Liver (tissue), 3 donors: ENCODE results near the gene GRIA1.

Experiments
- EGR1 ChIP-seq, 2 donors: IDR thresholded peaks; 2 replicates each; pipeline ENCODE4 v1.6.1; 2016 to 2018; ENCODE audit warnings: antibody characterized with exemption in 2 of 2, low read depth in 2 of 2
- GABPA ChIP-seq, 2 donors: IDR thresholded peaks in 1 of 2; conservative IDR thresholded peaks in 1 of 2; 2 replicates each; pipeline ENCODE4 v1.6.1; 2016; ENCODE audit warnings: antibody characterized with exemption in 2 of 2, mild to moderate bottlenecking in 1 of 2, moderate library complexity in 1 of 2
- JUND ChIP-seq, 2 donors: IDR thresholded peaks; 2 replicates each; pipeline ENCODE4 v1.6.1; 2016; ENCODE audit warnings: antibody characterized with exemption in 2 of 2
- NR2F2 ChIP-seq: IDR thresholded peaks from 2 replicates; pipeline ENCODE4 v1.6.1; 2016; ENCODE audit warnings: antibody characterized with exemption
- RAD21 ChIP-seq, 2 donors: IDR thresholded peaks; 2 replicates each; pipeline ENCODE4 v1.6.1; 2016; ENCODE audit warnings: antibody characterized with exemption in 2 of 2, mild to moderate bottlenecking in 2 of 2
- SP1 ChIP-seq: IDR thresholded peaks from 2 replicates; pipeline ENCODE4 v1.6.1; 2018; ENCODE audit warnings: antibody characterized with exemption, mild to moderate bottlenecking
- TAF1 ChIP-seq: conservative IDR thresholded peaks from 2 replicates; pipeline ENCODE4 v1.6.1; 2016; ENCODE audit warnings: antibody characterized with exemption, mild to moderate bottlenecking
- YY1 ChIP-seq: IDR thresholded peaks from 2 replicates; pipeline ENCODE4 v1.6.1; 2016; ENCODE audit warnings: antibody characterized with exemption, mild to moderate bottlenecking
- TF ChIP-seq, protein P1 (sequence below): fragments of 150-350 bp; IDR thresholded peaks from 2 replicates; pipeline ENCODE4 v1.5.1; 2017; ENCODE audit warnings: improper control_type of control experiment, low read depth, low read length; ENCODE audit not compliant: missing input control
- TF ChIP-seq, protein P2 (sequence below): IDR thresholded peaks from 2 replicates; pipeline ENCODE4 v1.6.1; 2016; ENCODE audit warnings: antibody characterized with exemption
- TF ChIP-seq, protein P3 (sequence below): IDR thresholded peaks from 2 replicates; pipeline ENCODE4 v1.6.1; 2016; ENCODE audit warnings: antibody characterized with exemption
- donor health status: healthy.
- donor health status: healthy.

DNA sequence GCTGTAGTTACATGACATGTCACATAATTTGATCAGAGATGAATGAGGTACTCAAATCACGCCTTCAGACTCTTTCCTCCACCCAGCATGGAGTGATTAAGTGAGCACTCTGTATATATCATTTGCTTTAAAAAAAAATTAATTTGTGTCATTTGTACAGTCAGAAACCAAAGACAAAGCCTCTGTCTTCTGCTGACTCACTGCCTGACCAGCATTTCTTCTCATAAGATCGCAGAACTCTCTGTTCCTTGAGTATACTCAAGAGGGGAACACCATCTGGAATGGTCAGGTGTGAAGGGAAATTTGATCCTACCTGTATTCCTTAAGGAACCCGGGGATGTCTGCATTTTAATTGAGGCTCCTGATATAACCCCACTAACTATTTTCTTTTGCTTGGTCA is 293.8 kb downstream of the GRIA1 start:
- TF ChIP-seq, protein P1, sequence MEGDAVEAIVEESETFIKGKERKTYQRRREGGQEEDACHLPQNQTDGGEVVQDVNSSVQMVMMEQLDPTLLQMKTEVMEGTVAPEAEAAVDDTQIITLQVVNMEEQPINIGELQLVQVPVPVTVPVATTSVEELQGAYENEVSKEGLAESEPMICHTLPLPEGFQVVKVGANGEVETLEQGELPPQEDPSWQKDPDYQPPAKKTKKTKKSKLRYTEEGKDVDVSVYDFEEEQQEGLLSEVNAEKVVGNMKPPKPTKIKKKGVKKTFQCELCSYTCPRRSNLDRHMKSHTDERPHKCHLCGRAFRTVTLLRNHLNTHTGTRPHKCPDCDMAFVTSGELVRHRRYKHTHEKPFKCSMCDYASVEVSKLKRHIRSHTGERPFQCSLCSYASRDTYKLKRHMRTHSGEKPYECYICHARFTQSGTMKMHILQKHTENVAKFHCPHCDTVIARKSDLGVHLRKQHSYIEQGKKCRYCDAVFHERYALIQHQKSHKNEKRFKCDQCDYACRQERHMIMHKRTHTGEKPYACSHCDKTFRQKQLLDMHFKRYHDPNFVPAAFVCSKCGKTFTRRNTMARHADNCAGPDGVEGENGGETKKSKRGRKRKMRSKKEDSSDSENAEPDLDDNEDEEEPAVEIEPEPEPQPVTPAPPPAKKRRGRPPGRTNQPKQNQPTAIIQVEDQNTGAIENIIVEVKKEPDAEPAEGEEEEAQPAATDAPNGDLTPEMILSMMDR: no peak
- TF ChIP-seq GABPA (IDR thresholded peaks at IDR 0.05 in 1 of 2, conservative IDR thresholded peaks at IDR 0.05 in 1 of 2) (no peak), JUND (IDR thresholded peaks at IDR 0.05) (no peak), RAD21 (IDR thresholded peaks at IDR 0.05) (no peak), YY1 (no peak), SP1 (no peak), NR2F2 (no peak), TAF1 (no peak), EGR1 (IDR thresholded peaks at IDR 0.05; ENCODE audit: low read depth in 2 of 2) (no peak)
- TF ChIP-seq, protein P2, sequence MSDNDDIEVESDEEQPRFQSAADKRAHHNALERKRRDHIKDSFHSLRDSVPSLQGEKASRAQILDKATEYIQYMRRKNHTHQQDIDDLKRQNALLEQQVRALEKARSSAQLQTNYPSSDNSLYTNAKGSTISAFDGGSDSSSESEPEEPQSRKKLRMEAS: no peak
- TF ChIP-seq, protein P3, sequence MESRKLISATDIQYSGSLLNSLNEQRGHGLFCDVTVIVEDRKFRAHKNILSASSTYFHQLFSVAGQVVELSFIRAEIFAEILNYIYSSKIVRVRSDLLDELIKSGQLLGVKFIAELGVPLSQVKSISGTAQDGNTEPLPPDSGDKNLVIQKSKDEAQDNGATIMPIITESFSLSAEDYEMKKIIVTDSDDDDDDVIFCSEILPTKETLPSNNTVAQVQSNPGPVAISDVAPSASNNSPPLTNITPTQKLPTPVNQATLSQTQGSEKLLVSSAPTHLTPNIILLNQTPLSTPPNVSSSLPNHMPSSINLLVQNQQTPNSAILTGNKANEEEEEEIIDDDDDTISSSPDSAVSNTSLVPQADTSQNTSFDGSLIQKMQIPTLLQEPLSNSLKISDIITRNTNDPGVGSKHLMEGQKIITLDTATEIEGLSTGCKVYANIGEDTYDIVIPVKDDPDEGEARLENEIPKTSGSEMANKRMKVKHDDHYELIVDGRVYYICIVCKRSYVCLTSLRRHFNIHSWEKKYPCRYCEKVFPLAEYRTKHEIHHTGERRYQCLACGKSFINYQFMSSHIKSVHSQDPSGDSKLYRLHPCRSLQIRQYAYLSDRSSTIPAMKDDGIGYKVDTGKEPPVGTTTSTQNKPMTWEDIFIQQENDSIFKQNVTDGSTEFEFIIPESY: no peak
